HEK293 (cell line): ENCODE results near the gene MISP.

ENCODE experiments used
- CTCF ChIA-PET: fragments of 350-600 bp; formaldehyde crosslinking; extraction: SDS; loops from one replicate; lab custom pipeline; 2021; ENCODE audit warnings: antibody characterized with exemption; lab: Yijun Ruan, JAX
- POLR2A ChIA-PET: fragments of 300-600 bp; formaldehyde crosslinking; extraction: SDS; loops from one replicate; lab custom pipeline; 2020; ENCODE audit warnings: antibody characterized with exemption, inconsistent platforms; lab: Yijun Ruan, JAX
- H3K27ac ChIP-seq: fragments of 200-500 bp; sonication (Bioruptor generic); 2 replicates; pipeline ENCODE4 v1.5.1; 2014; ENCODE audit warnings: low read depth, low read length, control low read depth, inconsistent platforms; ENCODE audit errors: extremely low read depth
- H3K36me3 ChIP-seq, 2 experiments: fragments of 200-500 bp in 1 of 2; sonication (Bioruptor generic) in 1 of 2; 1 replicate in 1 of 2; 2 replicates in 1 of 2; pipeline ENCODE4 v1.5.1; 2014 to 2017; ENCODE audit warnings: inconsistent platforms in 2 of 2, low read length in 2 of 2; ENCODE audit not compliant: control insufficient read depth in 2 of 2, insufficient read depth in 1 of 2
- H3K4me1 ChIP-seq: fragments of 200-500 bp; sonication (Bioruptor generic); 2 replicates; pipeline ENCODE4 v1.5.1; 2014; ENCODE audit warnings: mild to moderate bottlenecking, low read length, inconsistent platforms; ENCODE audit not compliant: control insufficient read depth, insufficient read depth
- H3K4me3 ChIP-seq: 2 replicates; pipeline ENCODE4 v1.5.1; 2011; ENCODE audit warnings: low read depth, mild to moderate bottlenecking, control low read depth, low read length, moderate library complexity
- H3K9me3 ChIP-seq: fragments of 200-500 bp; sonication (Bioruptor generic); 2 replicates; pipeline ENCODE4 v1.5.1; 2014; ENCODE audit warnings: low read depth, low read length, inconsistent platforms; ENCODE audit not compliant: control insufficient read depth, insufficient read depth
- GLIS1 ChIP-seq: fragments of 450-650 bp; formaldehyde crosslinking; IDR thresholded peaks from 2 replicates; pipeline ENCODE4 v1.5.1; 2016; ENCODE audit warnings: missing biosample characterization, missing genetic modification characterization
- KLF1 ChIP-seq: fragments of 450-650 bp; formaldehyde crosslinking; IDR thresholded peaks from 2 replicates; pipeline ENCODE4 v1.5.1; 2016; ENCODE audit warnings: missing biosample characterization, missing genetic modification characterization
- PRDM2 ChIP-seq: fragments of 450-650 bp; formaldehyde crosslinking; IDR thresholded peaks from 2 replicates; pipeline ENCODE4 v1.5.1; 2016; ENCODE audit warnings: missing biosample characterization, missing genetic modification characterization, borderline replicate concordance
- SCRT2 ChIP-seq: fragments of 450-650 bp; formaldehyde crosslinking; IDR thresholded peaks from 2 replicates; pipeline ENCODE4 v1.5.1; 2016; ENCODE audit warnings: missing biosample characterization, missing genetic modification characterization
- ZIC2 ChIP-seq: fragments of 450-650 bp; formaldehyde crosslinking; IDR thresholded peaks from 2 replicates; pipeline ENCODE4 v1.5.1; 2016; ENCODE audit warnings: missing biosample characterization, missing genetic modification characterization
- ZNF707 ChIP-seq: fragments of 450-650 bp; formaldehyde crosslinking; IDR thresholded peaks from 2 replicates; pipeline ENCODE4 v1.5.1; 2016; ENCODE audit warnings: missing biosample characterization, missing genetic modification characterization
- TF ChIP-seq, protein P1 (sequence below): fragments of 450-650 bp; formaldehyde crosslinking; IDR thresholded peaks from 2 replicates; pipeline ENCODE4 v1.5.1; 2017; ENCODE audit warnings: missing biosample characterization, missing genetic modification characterization
- TF ChIP-seq, protein P2 (sequence below): fragments of 450-650 bp; formaldehyde crosslinking; IDR thresholded peaks from 2 replicates; pipeline ENCODE4 v1.5.1; 2016; ENCODE audit warnings: missing biosample characterization, missing genetic modification characterization

MISP gene

DNA sequence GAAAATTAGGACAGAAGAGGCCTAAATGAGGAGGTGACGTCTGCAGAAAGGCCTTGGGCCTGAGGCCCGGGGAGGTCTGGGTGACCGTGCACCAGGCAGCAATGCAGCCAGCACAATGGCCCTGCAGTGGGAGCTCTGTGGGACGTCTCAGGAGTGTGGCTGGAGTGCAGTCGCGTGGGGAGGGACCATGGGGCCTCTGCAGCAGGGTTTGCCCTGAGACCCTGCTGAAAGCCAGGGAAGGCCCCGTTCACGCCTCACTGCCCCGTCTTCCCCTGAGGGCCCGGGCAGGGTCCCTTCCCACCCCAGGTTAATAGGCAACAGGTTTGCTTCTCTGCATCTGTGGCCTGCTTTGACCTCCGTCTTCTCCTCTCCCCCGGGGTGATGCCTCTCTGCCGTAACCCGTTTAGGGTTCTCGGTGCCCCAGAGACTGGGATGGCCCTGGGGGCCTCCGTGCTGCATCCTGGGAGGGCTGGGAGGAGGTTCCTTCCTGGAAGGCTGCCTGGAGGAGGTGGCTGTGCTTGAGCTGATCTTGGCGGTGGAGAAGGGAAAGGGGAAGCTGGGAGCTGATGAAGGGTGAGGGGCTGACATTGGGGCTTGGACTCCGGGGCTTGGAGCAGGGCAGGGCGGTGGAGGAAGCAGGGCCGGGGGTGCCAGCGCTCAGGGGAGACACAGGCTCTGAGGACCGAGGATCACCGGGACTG lies 32.5 kb upstream of the MISP start:
- Histone ChIP-seq H3K9me3 (no peaks in the 10 kb centered on the region), H3K36me3 (peaks cover 0 to 5% of the 10 kb centered on the region in 2 experiments; a peak in 1 of 3 replicates), H3K4me1 (no peaks in the 10 kb centered on the region), H3K27ac (no peak overlapping the region), H3K4me3 (no peak overlapping the region)
- CTCF ChIA-PET = interaction anchor here (0.7 to 1.0 kb wide), 2 partner anchors 10 to 145 kb away, joined by 3 to 4 read pairs; partner anchors contain the start of gene PALM
- TF ChIP-seq, protein P1, sequence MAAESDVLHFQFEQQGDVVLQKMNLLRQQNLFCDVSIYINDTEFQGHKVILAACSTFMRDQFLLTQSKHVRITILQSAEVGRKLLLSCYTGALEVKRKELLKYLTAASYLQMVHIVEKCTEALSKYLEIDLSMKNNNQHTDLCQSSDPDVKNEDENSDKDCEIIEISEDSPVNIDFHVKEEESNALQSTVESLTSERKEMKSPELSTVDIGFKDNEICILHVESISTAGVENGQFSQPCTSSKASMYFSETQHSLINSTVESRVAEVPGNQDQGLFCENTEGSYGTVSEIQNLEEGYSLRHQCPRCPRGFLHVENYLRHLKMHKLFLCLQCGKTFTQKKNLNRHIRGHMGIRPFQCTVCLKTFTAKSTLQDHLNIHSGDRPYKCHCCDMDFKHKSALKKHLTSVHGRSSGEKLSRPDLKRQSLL (tag by site-specific recombination) = 0 out of 2 replicates have a peak, but pooled peaks have one; percentile 50
- TF ChIP-seq GLIS1 (tag by site-specific recombination) = 0 out of 2 replicates have a peak, but pooled peaks have one; percentile 13
- TF ChIP-seq, protein P2, sequence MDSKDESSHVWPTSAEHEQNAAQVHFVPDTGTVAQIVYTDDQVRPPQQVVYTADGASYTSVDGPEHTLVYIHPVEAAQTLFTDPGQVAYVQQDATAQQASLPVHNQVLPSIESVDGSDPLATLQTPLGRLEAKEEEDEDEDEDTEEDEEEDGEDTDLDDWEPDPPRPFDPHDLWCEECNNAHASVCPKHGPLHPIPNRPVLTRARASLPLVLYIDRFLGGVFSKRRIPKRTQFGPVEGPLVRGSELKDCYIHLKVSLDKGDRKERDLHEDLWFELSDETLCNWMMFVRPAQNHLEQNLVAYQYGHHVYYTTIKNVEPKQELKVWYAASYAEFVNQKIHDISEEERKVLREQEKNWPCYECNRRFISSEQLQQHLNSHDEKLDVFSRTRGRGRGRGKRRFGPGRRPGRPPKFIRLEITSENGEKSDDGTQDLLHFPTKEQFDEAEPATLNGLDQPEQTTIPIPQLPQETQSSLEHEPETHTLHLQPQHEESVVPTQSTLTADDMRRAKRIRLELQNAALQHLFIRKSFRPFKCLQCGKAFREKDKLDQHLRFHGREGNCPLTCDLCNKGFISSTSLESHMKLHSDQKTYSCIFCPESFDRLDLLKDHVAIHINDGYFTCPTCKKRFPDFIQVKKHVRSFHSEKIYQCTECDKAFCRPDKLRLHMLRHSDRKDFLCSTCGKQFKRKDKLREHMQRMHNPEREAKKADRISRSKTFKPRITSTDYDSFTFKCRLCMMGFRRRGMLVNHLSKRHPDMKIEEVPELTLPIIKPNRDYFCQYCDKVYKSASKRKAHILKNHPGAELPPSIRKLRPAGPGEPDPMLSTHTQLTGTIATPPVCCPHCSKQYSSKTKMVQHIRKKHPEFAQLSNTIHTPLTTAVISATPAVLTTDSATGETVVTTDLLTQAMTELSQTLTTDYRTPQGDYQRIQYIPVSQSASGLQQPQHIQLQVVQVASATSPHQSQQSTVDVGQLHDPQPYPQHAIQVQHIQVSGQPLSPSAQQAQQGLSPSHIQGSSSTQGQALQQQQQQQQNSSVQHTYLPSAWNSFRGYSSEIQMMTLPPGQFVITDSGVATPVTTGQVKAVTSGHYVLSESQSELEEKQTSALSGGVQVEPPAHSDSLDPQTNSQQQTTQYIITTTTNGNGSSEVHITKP = peak; percentile 50; the same call in 1 of the 2 replicates
- TF ChIP-seq PRDM2 (tag by site-specific recombination) = no peak
- TF ChIP-seq SCRT2 = peak; percentile 58; the same call in 1 of the 2 replicates
- TF ChIP-seq ZIC2 = peak; percentile 76
- POLR2A ChIA-PET = interaction anchor here (0.7 to 1.3 kb wide), 2 partner anchors 42 to 187 kb away, joined by 3 read pairs; partner anchors contain the start of gene FSTL3

DNA sequence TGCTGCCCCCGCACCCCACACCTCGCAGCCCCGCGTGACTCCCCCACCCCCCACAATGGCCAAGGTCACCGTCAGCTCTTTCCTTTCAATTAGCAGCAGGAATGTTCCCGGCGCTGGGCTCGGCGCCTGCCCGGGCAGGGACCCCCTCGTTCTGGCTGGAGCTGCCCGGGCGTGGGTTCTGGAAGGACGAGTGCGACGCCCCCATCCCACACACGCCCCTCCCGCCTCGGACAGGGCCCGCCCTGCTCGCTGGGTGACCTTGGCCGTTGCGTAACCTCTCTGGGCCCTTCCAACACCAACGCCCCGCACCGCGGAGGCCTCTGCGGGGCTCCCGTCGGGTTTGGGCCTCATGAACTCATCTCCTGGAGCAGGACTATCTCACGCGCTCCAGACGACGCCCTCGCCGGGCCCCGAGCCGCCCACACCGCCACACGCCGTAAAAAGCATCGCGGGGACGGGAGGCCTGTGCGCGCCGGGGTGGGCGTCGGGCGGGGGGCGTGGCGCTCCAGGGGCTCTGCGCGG lies 31.9 kb upstream of the MISP start:
- ChIA-PET CTCF (no interaction called here), POLR2A (interaction anchor here (0.7 to 1.3 kb wide), 2 partner anchors 43 to 188 kb away, joined by 3 read pairs; partner anchors contain the start of gene FSTL3)
- Histone ChIP-seq H3K36me3 (peaks cover 0 to 5% of the 10 kb centered on the region in 2 experiments; a peak in 1 of 3 replicates), H3K9me3 (no peaks in the 10 kb centered on the region), H3K4me1 (no peaks in the 10 kb centered on the region), H3K27ac (no peak overlapping the region), H3K4me3 (no peak overlapping the region)
- TF ChIP-seq ZNF707 (tag by site-specific recombination) (no peak), KLF1 (tag by site-specific recombination) (peak; percentile 70)
